A673 (cell line): ENCODE results near the gene NOP14.

ENCODE experiments used
- EZH2 ChIP-seq: fragments of 200-600 bp; sonication (generic); IDR thresholded peaks from 2 replicates; pipeline ENCODE4 v1.6.1; 2017; ENCODE audit warnings: borderline replicate concordance, low read depth, mild to moderate bottlenecking, mixed read lengths, antibody characterized with exemption, low read length; ENCODE audit not compliant: poor library complexity, severe bottlenecking
- TF ChIP-seq, protein P1 (sequence below): fragments of 300-800, 200-600 bp; sonication (generic); conservative IDR thresholded peaks from 2 replicates; pipeline ENCODE4 v1.5.1; 2017; ENCODE audit warnings: low read depth, mild to moderate bottlenecking, antibody characterized with exemption, low read length, moderate library complexity, mixed read lengths

DNA sequence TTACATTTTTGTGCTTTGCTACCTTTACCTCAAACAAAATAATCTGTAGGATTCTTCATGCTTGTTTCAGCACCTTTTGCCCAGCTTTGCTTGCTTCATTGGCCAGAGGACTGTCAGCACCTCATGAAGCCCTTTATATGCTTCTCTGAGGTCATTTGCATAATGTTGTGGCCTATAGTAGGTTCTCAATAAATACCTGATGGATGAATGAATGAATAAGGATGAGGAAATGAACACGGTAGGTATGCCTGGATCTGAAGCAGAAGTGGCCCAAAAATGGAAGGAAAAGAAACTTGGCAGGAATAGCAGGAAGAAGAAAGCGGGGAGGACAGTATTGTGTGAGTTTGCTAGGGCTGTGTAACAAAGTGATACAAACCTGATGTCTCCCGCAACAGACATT lies 8.1 kb upstream of the NOP14 start:
- TF ChIP-seq, protein P1, sequence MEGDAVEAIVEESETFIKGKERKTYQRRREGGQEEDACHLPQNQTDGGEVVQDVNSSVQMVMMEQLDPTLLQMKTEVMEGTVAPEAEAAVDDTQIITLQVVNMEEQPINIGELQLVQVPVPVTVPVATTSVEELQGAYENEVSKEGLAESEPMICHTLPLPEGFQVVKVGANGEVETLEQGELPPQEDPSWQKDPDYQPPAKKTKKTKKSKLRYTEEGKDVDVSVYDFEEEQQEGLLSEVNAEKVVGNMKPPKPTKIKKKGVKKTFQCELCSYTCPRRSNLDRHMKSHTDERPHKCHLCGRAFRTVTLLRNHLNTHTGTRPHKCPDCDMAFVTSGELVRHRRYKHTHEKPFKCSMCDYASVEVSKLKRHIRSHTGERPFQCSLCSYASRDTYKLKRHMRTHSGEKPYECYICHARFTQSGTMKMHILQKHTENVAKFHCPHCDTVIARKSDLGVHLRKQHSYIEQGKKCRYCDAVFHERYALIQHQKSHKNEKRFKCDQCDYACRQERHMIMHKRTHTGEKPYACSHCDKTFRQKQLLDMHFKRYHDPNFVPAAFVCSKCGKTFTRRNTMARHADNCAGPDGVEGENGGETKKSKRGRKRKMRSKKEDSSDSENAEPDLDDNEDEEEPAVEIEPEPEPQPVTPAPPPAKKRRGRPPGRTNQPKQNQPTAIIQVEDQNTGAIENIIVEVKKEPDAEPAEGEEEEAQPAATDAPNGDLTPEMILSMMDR = no peak
- TF ChIP-seq EZH2 = no peak
